ENCODE data around the gene BBS9. TPM values are rescaled to one million over a fixed set of nuclear protein-coding genes. Genes with fewer than 3 reads are reported as not detected.

The BBS9 gene
- total and polyA plus RNA-seq, 2 of the 4 experiments (the other 2 are of a cell fraction): 7.9 to 9.5 TPM

DNA sequence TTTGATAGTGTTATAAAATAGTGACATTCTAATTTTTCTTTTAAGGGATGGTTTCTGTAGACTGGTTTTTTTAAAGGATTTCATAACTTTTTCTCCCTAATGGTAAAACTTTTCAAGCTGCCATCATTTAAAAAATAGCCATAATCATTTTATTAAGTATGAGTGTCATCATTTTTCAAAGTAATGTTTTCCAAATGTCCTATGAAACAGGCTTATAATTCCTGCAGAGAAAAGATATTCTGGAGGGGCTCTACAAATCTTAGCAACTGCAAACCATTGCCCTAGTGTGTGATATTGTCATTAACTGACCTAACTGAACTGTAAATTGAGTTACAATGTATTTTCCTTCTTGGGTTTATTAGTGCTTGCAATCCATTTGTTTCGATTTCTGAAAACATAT, 226.0 kb downstream of the BBS9 start:
- Histone ChIP-seq H2BK120ac (ENCODE audit: low read depth, low read length) (no peak overlapping the region), H3K27me3 (ENCODE audit: control insufficient read depth, insufficient read depth, low read length) (no peaks in the 10 kb centered on the region), H3K79me1 (ENCODE audit: low read depth in 1 of 2, low read length in 2 of 2) (no peaks in the 10 kb centered on the region), H2AK9ac (replicated peaks; ENCODE audit: low read depth, low read length, poor library complexity) (no peak overlapping the region), H4K20me1 (ENCODE audit: insufficient read depth, low read length) (no peaks in the 10 kb centered on the region), H3K23ac (ENCODE audit: low read depth, low read length) (no peak overlapping the region), H2BK15ac (ENCODE audit: low read depth, low read length) (no peak overlapping the region), H3K9me3 (ENCODE audit: control insufficient read depth, insufficient read depth, low read length) (no peaks in the 10 kb centered on the region), H3K4me1 (ENCODE audit: control insufficient read depth, insufficient read depth, low read length) (no peaks in the 10 kb centered on the region), H2AK5ac (ENCODE audit: low read depth, low read length) (no peak overlapping the region), H3K27ac (ENCODE audit: insufficient read depth, low read length) (no peak overlapping the region), H2BK5ac (ENCODE audit: low read depth, low read length, poor library complexity, severe bottlenecking) (no peak overlapping the region), H3K18ac (ENCODE audit: low read depth, low read length) (no peak overlapping the region), H3K4me3 (ENCODE audit: insufficient read depth, low read depth, low read length) (no peak overlapping the region), H3K36me3 (ENCODE audit: control insufficient read depth, insufficient read depth, low read length) (no peaks in the 10 kb centered on the region), H3K4me2 (ENCODE audit: low read depth, low read length) (no peak overlapping the region), H3K56ac (ENCODE audit: extremely low read depth, insufficient read depth, low read length) (no peak overlapping the region), H4K91ac (ENCODE audit: insufficient read depth, low read depth, low read length) (no peak overlapping the region), H2AFZ (replicated peaks; ENCODE audit: low read length, poor library complexity) (no peak overlapping the region), H3K9me1 (ENCODE audit: insufficient read depth, low read length) (no peaks in the 10 kb centered on the region), H2BK20ac (ENCODE audit: low read depth, low read length) (no peak overlapping the region), H4K5ac (ENCODE audit: low read depth, low read length) (no peak overlapping the region), H3K14ac (replicated peaks; ENCODE audit: low read depth, low read length) (no peak overlapping the region), H3K9ac (ENCODE audit: low read depth, low read length) (no peak overlapping the region), H3K4ac (ENCODE audit: low read depth, low read length) (no peak overlapping the region), H4K8ac (ENCODE audit: low read depth in 2 of 2, low read length in 2 of 2) (no peak overlapping the region)
- no TSS peak for BruUV-seq (replicated peaks)
- POLR2A ChIA-PET (ENCODE audit: unreplicated experiment): no interaction called here
- no CpG with 5 or more reads among the region's 1 CpG for WGBS, 2 experiments (ENCODE audit: extremely low coverage in 2 of 2, insufficient read length in 1 of 2)
- dilution Hi-C loops (cut with HindIII; ENCODE audit: low sequenced_read_pairs, unreplicated experiment) (no loop called here), in situ Hi-C loops (cut with MboI; ENCODE audit: low sequenced_read_pairs) (no loop called here), intact Hi-C loops (cut with micrococcal nuclease) (no loop called here)
- CTCF ChIA-PET: interaction anchor here (1.8 kb wide), 1 partner anchor 11 kb away, joined by 4 read pairs; no protein-coding TSS in a partner anchor
- no peak for ATAC-seq (ENCODE audit: low read depth)
- no peak for DNase-seq
- TF ChIP-seq RFX5 (IDR thresholded peaks at IDR 0.05; ENCODE audit: low read depth, low read length): no peak
- no peak for TF ChIP-seq RAD21 (IDR thresholded peaks at IDR 0.05; ENCODE audit: low read length)
- no peak for TF ChIP-seq NFE2L2 (IDR thresholded peaks at IDR 0.05; ENCODE audit: low read depth, low read length)
- TF ChIP-seq, protein P1, sequence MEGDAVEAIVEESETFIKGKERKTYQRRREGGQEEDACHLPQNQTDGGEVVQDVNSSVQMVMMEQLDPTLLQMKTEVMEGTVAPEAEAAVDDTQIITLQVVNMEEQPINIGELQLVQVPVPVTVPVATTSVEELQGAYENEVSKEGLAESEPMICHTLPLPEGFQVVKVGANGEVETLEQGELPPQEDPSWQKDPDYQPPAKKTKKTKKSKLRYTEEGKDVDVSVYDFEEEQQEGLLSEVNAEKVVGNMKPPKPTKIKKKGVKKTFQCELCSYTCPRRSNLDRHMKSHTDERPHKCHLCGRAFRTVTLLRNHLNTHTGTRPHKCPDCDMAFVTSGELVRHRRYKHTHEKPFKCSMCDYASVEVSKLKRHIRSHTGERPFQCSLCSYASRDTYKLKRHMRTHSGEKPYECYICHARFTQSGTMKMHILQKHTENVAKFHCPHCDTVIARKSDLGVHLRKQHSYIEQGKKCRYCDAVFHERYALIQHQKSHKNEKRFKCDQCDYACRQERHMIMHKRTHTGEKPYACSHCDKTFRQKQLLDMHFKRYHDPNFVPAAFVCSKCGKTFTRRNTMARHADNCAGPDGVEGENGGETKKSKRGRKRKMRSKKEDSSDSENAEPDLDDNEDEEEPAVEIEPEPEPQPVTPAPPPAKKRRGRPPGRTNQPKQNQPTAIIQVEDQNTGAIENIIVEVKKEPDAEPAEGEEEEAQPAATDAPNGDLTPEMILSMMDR (conservative IDR thresholded peaks at IDR 0.05; ENCODE audit: low read depth, low read length): no peak
- no peak for TF ChIP-seq MAZ (IDR thresholded peaks at IDR 0.05; ENCODE audit: borderline replicate concordance, low read depth, low read length)
- TF ChIP-seq, protein P2, sequence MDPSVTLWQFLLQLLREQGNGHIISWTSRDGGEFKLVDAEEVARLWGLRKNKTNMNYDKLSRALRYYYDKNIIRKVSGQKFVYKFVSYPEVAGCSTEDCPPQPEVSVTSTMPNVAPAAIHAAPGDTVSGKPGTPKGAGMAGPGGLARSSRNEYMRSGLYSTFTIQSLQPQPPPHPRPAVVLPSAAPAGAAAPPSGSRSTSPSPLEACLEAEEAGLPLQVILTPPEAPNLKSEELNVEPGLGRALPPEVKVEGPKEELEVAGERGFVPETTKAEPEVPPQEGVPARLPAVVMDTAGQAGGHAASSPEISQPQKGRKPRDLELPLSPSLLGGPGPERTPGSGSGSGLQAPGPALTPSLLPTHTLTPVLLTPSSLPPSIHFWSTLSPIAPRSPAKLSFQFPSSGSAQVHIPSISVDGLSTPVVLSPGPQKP (IDR thresholded peaks at IDR 0.05; ENCODE audit: borderline replicate concordance, low read depth, low read length): no peak
- no peak for TF ChIP-seq RCOR1 (IDR thresholded peaks at IDR 0.05; ENCODE audit: insufficient replicate concordance, low read length)
- no peak for TF ChIP-seq MXI1 (IDR thresholded peaks at IDR 0.05; ENCODE audit: borderline replicate concordance, low read depth, low read length)
- TF ChIP-seq CEBPB (IDR thresholded peaks at IDR 0.05; ENCODE audit: low read depth, low read length): no peak
- no peak for TF ChIP-seq CHD1 (IDR thresholded peaks at IDR 0.05; ENCODE audit: low read depth, low read length)
- TF ChIP-seq POLR2A (IDR thresholded peaks at IDR 0.05; ENCODE audit: low read depth, low read length): no peak
- no peak for TF ChIP-seq BHLHE40 (IDR thresholded peaks at IDR 0.05; ENCODE audit: low read depth, low read length)
- TF ChIP-seq, protein P3, sequence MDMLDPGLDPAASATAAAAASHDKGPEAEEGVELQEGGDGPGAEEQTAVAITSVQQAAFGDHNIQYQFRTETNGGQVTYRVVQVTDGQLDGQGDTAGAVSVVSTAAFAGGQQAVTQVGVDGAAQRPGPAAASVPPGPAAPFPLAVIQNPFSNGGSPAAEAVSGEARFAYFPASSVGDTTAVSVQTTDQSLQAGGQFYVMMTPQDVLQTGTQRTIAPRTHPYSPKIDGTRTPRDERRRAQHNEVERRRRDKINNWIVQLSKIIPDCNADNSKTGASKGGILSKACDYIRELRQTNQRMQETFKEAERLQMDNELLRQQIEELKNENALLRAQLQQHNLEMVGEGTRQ (IDR thresholded peaks at IDR 0.05; ENCODE audit: low read depth, low read length): no peak
- TF ChIP-seq SMC3 (IDR thresholded peaks at IDR 0.05; ENCODE audit: low read depth, low read length): no peak
- no peak for TF ChIP-seq FOS (IDR thresholded peaks at IDR 0.05; ENCODE audit: low read depth, low read length)
- no peak for TF ChIP-seq MAFK (IDR thresholded peaks at IDR 0.05; ENCODE audit: low read depth, low read length)
